HepG2 (cell line): ENCODE results near the gene KDM8. TPM values are rescaled to one million over a fixed set of nuclear protein-coding genes. Genes with fewer than 3 reads are reported as not detected.
A peak's percentile ranks its signal among the peaks of the same experiment; 100 is the strongest.

ENCODE experiments used
- BCL3 ChIP-seq: sonication (generic); formaldehyde crosslinking; IDR thresholded peaks from 2 replicates; pipeline ENCODE4 v1.5.1; 2020; ENCODE audit warnings: mild to moderate bottlenecking, missing genetic modification reagents, moderate library complexity
- BHLHE40 ChIP-seq: IDR thresholded peaks from 2 replicates; pipeline ENCODE4 v1.6.1; 2011; ENCODE audit warnings: low read length, improper control_type of control experiment
- GPBP1L1 ChIP-seq: sonication (generic); formaldehyde crosslinking; IDR thresholded peaks from 2 replicates; pipeline ENCODE4 v1.5.0; 2020; ENCODE audit warnings: mild to moderate bottlenecking, missing genetic modification reagents
- HDAC1 ChIP-seq: sonication (generic); formaldehyde crosslinking; IDR thresholded peaks from 2 replicates; pipeline ENCODE4 v1.5.1; 2020; ENCODE audit warnings: mild to moderate bottlenecking, missing genetic modification reagents
- NFKBIZ ChIP-seq: IDR thresholded peaks from 2 replicates; pipeline ENCODE4 v1.6.1; 2018; ENCODE audit warnings: missing genetic modification reagents, missing compliant biosample characterization
- PHF5A ChIP-seq: IDR thresholded peaks from one replicate; pipeline ENCODE4 v1.6.1; 2018; ENCODE audit warnings: low read depth, missing genetic modification reagents; ENCODE audit not compliant: unreplicated experiment
- POLR2G ChIP-seq: fragments of 200-400 bp; formaldehyde crosslinking; IDR thresholded peaks from 2 replicates; pipeline ENCODE4 v1.6.1; 2018; ENCODE audit warnings: mild to moderate bottlenecking, low read depth, low read length, moderate library complexity
- SAFB2 ChIP-seq: sonication (generic); formaldehyde crosslinking; IDR thresholded peaks from 2 replicates; pipeline ENCODE4 v1.5.1; 2020; ENCODE audit warnings: missing genetic modification reagents, low read depth, mild to moderate bottlenecking, borderline replicate concordance
- SIX1 ChIP-seq: sonication (generic); formaldehyde crosslinking; IDR thresholded peaks from 2 replicates; pipeline ENCODE4 v1.4.0; 2020; ENCODE audit warnings: missing genetic modification reagents, borderline replicate concordance
- SRSF1 ChIP-seq: fragments of 200-400 bp; formaldehyde crosslinking; optimal IDR thresholded peaks from 2 replicates; pipeline ENCODE3; 2017; ENCODE audit warnings: mild to moderate bottlenecking, low read depth, low read length, moderate library complexity
- SRSF9 ChIP-seq: fragments of 200-400 bp; formaldehyde crosslinking; IDR thresholded peaks from 2 replicates; pipeline ENCODE4 v1.6.1; 2018; ENCODE audit warnings: borderline replicate concordance, mild to moderate bottlenecking, low read depth, low read length; ENCODE audit not compliant: insufficient read depth, poor library complexity, severe bottlenecking
- SUZ12 ChIP-seq: fragments of 150-350 bp; IDR thresholded peaks from 2 replicates; pipeline ENCODE4 v1.6.1; 2014; ENCODE audit warnings: low read depth, low read length
- ZFP91 ChIP-seq: sonication (generic); formaldehyde crosslinking; IDR thresholded peaks from 2 replicates; pipeline ENCODE4 v1.9.0; 2022; ENCODE audit warnings: missing genetic modification reagents, mild to moderate bottlenecking, borderline replicate concordance
- ZMAT5 ChIP-seq: sonication (generic); formaldehyde crosslinking; IDR thresholded peaks from 2 replicates; pipeline ENCODE4 v1.5.0; 2020; ENCODE audit warnings: mild to moderate bottlenecking, low read depth, missing genetic modification reagents, borderline replicate concordance
- ZNF274 ChIP-seq: sonication (generic); formaldehyde crosslinking; IDR thresholded peaks from 2 replicates; pipeline ENCODE4 v1.5.1; 2020; ENCODE audit warnings: mild to moderate bottlenecking, missing genetic modification reagents
- ZNF343 ChIP-seq: sonication (generic); formaldehyde crosslinking; IDR thresholded peaks from 2 replicates; pipeline ENCODE4 v1.4.0; 2020; ENCODE audit warnings: mild to moderate bottlenecking, missing genetic modification reagents
- ZNF362 ChIP-seq: sonication (generic); formaldehyde crosslinking; IDR thresholded peaks from 2 replicates; pipeline ENCODE4 v1.4.0; 2020; ENCODE audit warnings: missing genetic modification reagents, mild to moderate bottlenecking, borderline replicate concordance
- ZNF484 ChIP-seq: sonication (generic); formaldehyde crosslinking; IDR thresholded peaks from 2 replicates; pipeline ENCODE4 v1.5.1; 2020; ENCODE audit warnings: mild to moderate bottlenecking, low read depth, missing genetic modification reagents, borderline replicate concordance
- ZNF574 ChIP-seq: sonication (generic); formaldehyde crosslinking; IDR thresholded peaks from 2 replicates; pipeline ENCODE4 v1.4.0; 2020; ENCODE audit warnings: missing genetic modification reagents
- polyA plus RNA-seq, 8 experiments: library from polyadenylated mRNA; depleted of rRNA in 3 of 8; stranded (reverse) in 7 of 8; unstranded in 1 of 8; fragments of >200 nt; fragmentation: Illumina TruSeq in 4 of 8; extraction: Trizol in 4 of 8; gene quantifications; 2 replicates each; pipeline versions ENCODE4 v1.2.1 to v1.2.3, GENCODE V29; 2011 to 2016; ENCODE audit warnings: low read depth in 4 of 8, missing spikeins in 1 of 8, mixed read lengths in 1 of 8; ENCODE audit not compliant: insufficient read depth in 1 of 8
- total RNA-seq, 5 experiments: library from RNA; depleted of rRNA; stranded (reverse); fragments of >200 nt; fragmentation: Illumina TruSeq; extraction: Trizol; gene quantifications; 2 replicates each; pipeline ENCODE4 v1.2.3, GENCODE V29; 2016; ENCODE audit warnings: low read depth in 1 of 5

The KDM8 gene
- total and polyA plus RNA-seq, 2 of the 13 experiments (the other 11 are each of a cell fraction or from before 2014, with no cell fraction given) = 3.3 to 8.6 TPM

GRCh38 chr16:27269300-27270150, 66.2 kb downstream of the KDM8 start (continued):
- TF ChIP-seq PHF5A = peak; percentile 34
- no peak for TF ChIP-seq SIX1 (CRISPR knock-in tag)
- no peak for TF ChIP-seq SAFB2 (CRISPR knock-in tag)
- no peak for TF ChIP-seq BHLHE40
- no peak; the same call in 1 of the 2 replicates for TF ChIP-seq HDAC1 (CRISPR knock-in tag)
- no peak for TF ChIP-seq ZNF484 (CRISPR knock-in tag)
- TF ChIP-seq ZNF362 (CRISPR knock-in tag) = no peak
- TF ChIP-seq SRSF9 = no peak
- no peak for TF ChIP-seq ZFP91 (CRISPR knock-in tag)
- TF ChIP-seq ZNF343 = no peak
- TF ChIP-seq ZNF574 (CRISPR knock-in tag) = peak; percentile 17; the same call in 1 of the 2 replicates
- no peak for TF ChIP-seq NFKBIZ
- TF ChIP-seq SRSF1 = no peak
- peak; percentile 45; the same call in 1 of the 2 replicates for TF ChIP-seq POLR2G
- no peak for TF ChIP-seq SUZ12
- TF ChIP-seq BCL3 (CRISPR knock-in tag) = no peak
- no peak for TF ChIP-seq ZNF274
- TF ChIP-seq GPBP1L1 (CRISPR knock-in tag) = no peak
- TF ChIP-seq ZMAT5 (CRISPR knock-in tag) = no peak
